DOHH2 (cell line): ENCODE data around the gene MED12.

Source experiments
- H3F3A ChIP-seq: fragments of 200-600 bp; sonication (generic), shearing (Covaris generic); 2 replicates; pipeline ENCODE4 v1.6.0; 2016; ENCODE audit warnings: antibody characterized with exemption, mild to moderate bottlenecking; ENCODE audit not compliant: control insufficient read depth, insufficient read depth
- H3K27ac ChIP-seq: fragments of 200-600 bp; sonication (generic); 2 replicates; pipeline ENCODE4 v1.5.1; 2014; ENCODE audit warnings: low read depth, mild to moderate bottlenecking, low read length, moderate library complexity
- H3K27me3 ChIP-seq: fragments of 200-600 bp; sonication (generic); 2 replicates; pipeline ENCODE4 v1.6.1; 2014; ENCODE audit warnings: mild to moderate bottlenecking, low read length, mixed read lengths; ENCODE audit not compliant: control insufficient read depth
- H3K36me3 ChIP-seq: fragments of 200-600 bp; sonication (generic); 2 replicates; pipeline ENCODE4 v1.6.1; 2014; ENCODE audit warnings: mild to moderate bottlenecking, low read length, moderate library complexity, mixed read lengths; ENCODE audit not compliant: control insufficient read depth
- H3K4me1 ChIP-seq: fragments of 200-600 bp; sonication (generic); 2 replicates; pipeline ENCODE4 v1.6.1; 2014; ENCODE audit warnings: mild to moderate bottlenecking, low read length, mixed read lengths; ENCODE audit not compliant: control insufficient read depth
- H3K4me2 ChIP-seq: fragments of 200-600 bp; sonication (generic); 2 replicates; pipeline ENCODE4 v1.6.0; 2014; ENCODE audit warnings: mild to moderate bottlenecking, low read length, moderate library complexity
- H3K4me3 ChIP-seq: fragments of 200-600 bp; sonication (generic); 2 replicates; pipeline ENCODE4 v1.5.1; 2014; ENCODE audit warnings: mild to moderate bottlenecking, low read length, mixed read lengths
- H3K79me2 ChIP-seq: fragments of 200-600 bp; sonication (generic); 2 replicates; pipeline ENCODE4 v1.6.1; 2014; ENCODE audit warnings: mild to moderate bottlenecking, low read length, mixed read lengths; ENCODE audit not compliant: control insufficient read depth
- H3K9me2 ChIP-seq: fragments of 200-600 bp; sonication (generic); replicated peaks from 2 replicates; pipeline ENCODE4 v1.6.1; 2014; ENCODE audit warnings: mild to moderate bottlenecking, low read length, mixed read lengths; ENCODE audit not compliant: control insufficient read depth
- H3K9me3 ChIP-seq: fragments of 200-600 bp; sonication (generic); 2 replicates; pipeline ENCODE4 v1.6.1; 2014; ENCODE audit warnings: antibody characterized with exemption, low read length, mixed read lengths; ENCODE audit not compliant: control insufficient read depth, insufficient read depth
- H4K20me1 ChIP-seq: fragments of 200-600 bp; sonication (generic); 2 replicates; pipeline ENCODE4 v1.6.0; 2014; ENCODE audit warnings: low read depth, mild to moderate bottlenecking, antibody characterized with exemption, low read length, moderate library complexity; ENCODE audit not compliant: control insufficient read depth, insufficient read depth
- CTCF ChIP-seq: fragments of 200-600 bp; sonication (generic); IDR thresholded peaks from one replicate; pipeline ENCODE4 v1.5.1; 2014; ENCODE audit warnings: antibody characterized with exemption, mild to moderate bottlenecking, low read depth, low read length; ENCODE audit not compliant: poor library complexity, severe bottlenecking
- EZH2phosphoT487 ChIP-seq: fragments of 200-600 bp; sonication (generic); IDR thresholded peaks from 2 replicates; pipeline ENCODE4 v1.6.1; 2017; ENCODE audit warnings: borderline replicate concordance, mild to moderate bottlenecking, antibody characterized with exemption, low read length, moderate library complexity, mixed read lengths

The MED12 gene

GRCh38 chrX:71167031-71167781 lies 48.8 kb downstream of the MED12 start:
- H3K9me3 ChIP-seq, result no peaks in the 10 kb centered on the region
- H4K20me1 ChIP-seq, result no peaks in the 10 kb centered on the region
- no peak overlapping the region for H3K4me3 ChIP-seq
- no peaks in the 10 kb centered on the region for H3K4me1 ChIP-seq
- no peaks in the 10 kb centered on the region for H3K79me2 ChIP-seq
- H3K27ac ChIP-seq, result no peak overlapping the region
- H3K9me2 ChIP-seq, result no peaks in the 10 kb centered on the region
- no peak overlapping the region for H3K4me2 ChIP-seq
- TF ChIP-seq EZH2phosphoT487, result no peak
- no peak for TF ChIP-seq CTCF
- H3K36me3 ChIP-seq, result no peaks in the 10 kb centered on the region
- no peaks in the 10 kb centered on the region for H3F3A ChIP-seq
- H3K27me3 ChIP-seq, result no peaks in the 10 kb centered on the region

GRCh38 chrX:71168134-71168533 lies 49.7 kb downstream of the MED12 start:
- Histone ChIP-seq H3K4me2 (no peak overlapping the region), H3K4me3 (no peak overlapping the region), H3K9me3 (no peaks in the 10 kb centered on the region), H3K9me2 (no peaks in the 10 kb centered on the region), H3K27me3 (no peaks in the 10 kb centered on the region), H3K4me1 (no peaks in the 10 kb centered on the region), H3K27ac (no peak overlapping the region), H4K20me1 (no peaks in the 10 kb centered on the region), H3K79me2 (no peaks in the 10 kb centered on the region), H3F3A (no peaks in the 10 kb centered on the region), H3K36me3 (no peaks in the 10 kb centered on the region)
- TF ChIP-seq EZH2phosphoT487 (no peak), CTCF (no peak)

- TF ChIP-seq CTCF (no peak), EZH2phosphoT487 (no peak)
- Histone ChIP-seq H3K79me2 (no peaks in the 10 kb centered on the region), H3K4me3 (no peak overlapping the region), H3K4me2 (no peak overlapping the region), H3K9me3 (no peaks in the 10 kb centered on the region), H4K20me1 (no peaks in the 10 kb centered on the region), H3K27me3 (no peaks in the 10 kb centered on the region), H3K36me3 (no peaks in the 10 kb centered on the region), H3F3A (no peaks in the 10 kb centered on the region), H3K4me1 (no peaks in the 10 kb centered on the region), H3K27ac (no peak overlapping the region), H3K9me2 (no peaks in the 10 kb centered on the region)
These were observed 51.2 kb downstream of the MED12 start for GRCh38 chrX:71169586-71169985.
